Measurements from ENCODE around the gene WFDC8. TPM values are rescaled to one million over a fixed set of nuclear protein-coding genes. Genes with fewer than 3 reads are reported as not detected.

WFDC8 gene
- polyA plus RNA-seq, 1 donor from 2014 or later = not detected

GRCh38 chr20:45545351-45545750 lies 33.7 kb downstream of the WFDC8 start:
- TF ChIP-seq MXI1 (conservative IDR thresholded peaks at IDR 0.05; ENCODE audit: poor library complexity, severe bottlenecking) = no peak
- TF ChIP-seq SMC3 (conservative IDR thresholded peaks at IDR 0.05; ENCODE audit: poor library complexity) = no peak
- TF ChIP-seq RAD21 (conservative IDR thresholded peaks at IDR 0.05) = no peak
- TF ChIP-seq EZH2 (IDR thresholded peaks at IDR 0.05; ENCODE audit: borderline replicate concordance, insufficient read depth, low read length, poor library complexity, severe bottlenecking) = no peak
- no peak for TF ChIP-seq REST (IDR thresholded peaks at IDR 0.05; ENCODE audit: borderline replicate concordance)
- TF ChIP-seq EP300 (conservative IDR thresholded peaks at IDR 0.05; ENCODE audit: poor library complexity, severe bottlenecking) = no peak
- TF ChIP-seq POLR2AphosphoS5 (IDR thresholded peaks at IDR 0.05) = no peak
- no peak for TF ChIP-seq TAF1 (IDR thresholded peaks at IDR 0.05; ENCODE audit: low read depth)
- no peak for TF ChIP-seq CTCF (IDR thresholded peaks at IDR 0.05; ENCODE audit: poor library complexity, severe bottlenecking)
- H2AFZ ChIP-seq (ENCODE audit: low read depth, low read length) = no peak overlapping the region

GRCh38 chr20:45539382-45539781 lies 39.7 kb downstream of the WFDC8 start, which contains the start of gene WFDC6:
Gene WFDC6 (minus strand): TSS chr20:45539482. CDS start chr20:45539407, 75 bp downstream.
- TF ChIP-seq EZH2 (IDR thresholded peaks at IDR 0.05; ENCODE audit: borderline replicate concordance, insufficient read depth, low read length, poor library complexity, severe bottlenecking) = no peak
- no peaks in the 10 kb centered on the region for H3K9me2 ChIP-seq (ENCODE audit: insufficient read depth, low read length)
- H3K4me2 ChIP-seq (ENCODE audit: low read length) = no peak within 1 kb of the TSS
- no peaks in the 10 kb centered on the region for H3K9me3 ChIP-seq (ENCODE audit: low read length)
- no peak within 1 kb of the TSS for H3K9ac ChIP-seq (ENCODE audit: low read length)
- no peaks in the 10 kb centered on the region for H3K27me3 ChIP-seq (ENCODE audit: insufficient read depth, low read depth, low read length)
- H3K27ac ChIP-seq (ENCODE audit: low read length) = no peak within 1 kb of the TSS
- no peaks in the 10 kb centered on the region for H4K20me1 ChIP-seq (ENCODE audit: insufficient read depth)
- no peak within 1 kb of the TSS for H3K4me3 ChIP-seq (ENCODE audit: low read length)
- H3K36me3 ChIP-seq (ENCODE audit: insufficient read depth, low read length) = no peaks in the 10 kb centered on the region
- H3K79me2 ChIP-seq (replicated peaks; ENCODE audit: insufficient read depth, low read length) = no peaks in the 10 kb centered on the region
- no peak within 1 kb of the TSS for H2AFZ ChIP-seq (ENCODE audit: low read depth, low read length)
- no peaks in the 10 kb centered on the region for H3F3A ChIP-seq (ENCODE audit: insufficient read depth, low read length, poor library complexity, severe bottlenecking)

More at GRCh38 chr20:45545351-45545750, 33.7 kb downstream of the WFDC8 start:
- H3K27ac ChIP-seq (ENCODE audit: low read length) = no peak overlapping the region
- H3K4me3 ChIP-seq (ENCODE audit: low read length) = no peak overlapping the region
- H3K27me3 ChIP-seq (ENCODE audit: insufficient read depth, low read depth, low read length) = no peaks in the 10 kb centered on the region
- H3K9me3 ChIP-seq (ENCODE audit: low read length) = no peaks in the 10 kb centered on the region
- no peaks in the 10 kb centered on the region for H3K79me2 ChIP-seq (replicated peaks; ENCODE audit: insufficient read depth, low read length)
- no peak overlapping the region for H3K4me2 ChIP-seq (ENCODE audit: low read length)
- no peaks in the 10 kb centered on the region for H4K20me1 ChIP-seq (ENCODE audit: insufficient read depth)
- no peak overlapping the region for H3K9ac ChIP-seq (ENCODE audit: low read length)
- no peaks in the 10 kb centered on the region for H3K36me3 ChIP-seq (ENCODE audit: insufficient read depth, low read length)
- H3F3A ChIP-seq (ENCODE audit: insufficient read depth, low read length, poor library complexity, severe bottlenecking) = no peaks in the 10 kb centered on the region
- no peaks in the 10 kb centered on the region for H3K9me2 ChIP-seq (ENCODE audit: insufficient read depth, low read length)

All from neural cell (in vitro differentiated cells).